ENCODE data around the gene SCN8A. TPM values are rescaled to one million over a fixed set of nuclear protein-coding genes. Genes with fewer than 3 reads are reported as not detected.

The SCN8A gene
- total RNA-seq, 1 experiment from 2014 or later, result 6.4 TPM

- peak; percentile 34 for DNase-seq (ENCODE audit: low read depth)
Observed at GRCh38 chr12:51832354-51833107, 241.5 kb downstream of the SCN8A start.

- DNase-seq (ENCODE audit: low read depth), result no peak
Observed at GRCh38 chr12:51833448-51834227, 242.6 kb downstream of the SCN8A start.

GRCh38 chr12:51834411-51834810 lies 243.4 kb downstream of the SCN8A start:
- DNase-seq (ENCODE audit: low read depth), result no peak

- peak; percentile 48 for DNase-seq (ENCODE audit: low read depth)
Observed at GRCh38 chr12:51836041-51836826, 245.2 kb downstream of the SCN8A start.

- DNase-seq (ENCODE audit: low read depth), result no peak
Observed at GRCh38 chr12:51836827-51837173, 245.8 kb downstream of the SCN8A start.

GRCh38 chr12:51837286-51837685 lies 246.3 kb downstream of the SCN8A start:
- no peak for DNase-seq (ENCODE audit: low read depth)

GRCh38 chr12:51838036-51838435 lies 247.0 kb downstream of the SCN8A start:
- no peak for DNase-seq (ENCODE audit: low read depth)

GRCh38 chr12:51838762-51839161 lies 247.7 kb downstream of the SCN8A start:
- DNase-seq (ENCODE audit: low read depth), result peak; percentile 23

GRCh38 chr12:51839310-51839947 lies 248.4 kb downstream of the SCN8A start:
- DNase-seq (ENCODE audit: low read depth), result peak; percentile 59

GRCh38 chr12:51840966-51841365 lies 249.9 kb downstream of the SCN8A start:
- no peak for DNase-seq (ENCODE audit: low read depth)

GRCh38 chr12:51841727-51842126 lies 250.7 kb downstream of the SCN8A start:
- no peak for DNase-seq (ENCODE audit: low read depth)

GRCh38 chr12:51844854-51845253 lies 253.8 kb downstream of the SCN8A start:
- no peak for DNase-seq (ENCODE audit: low read depth)

GRCh38 chr12:51845482-51845881 lies 254.4 kb downstream of the SCN8A start:
- DNase-seq (ENCODE audit: low read depth), result no peak

- DNase-seq (ENCODE audit: low read depth), result no peak
Observed at GRCh38 chr12:51846271-51846691, 255.2 kb downstream of the SCN8A start.

GRCh38 chr12:51846911-51847642 lies 256.0 kb downstream of the SCN8A start:
- peak; percentile 42 for DNase-seq (ENCODE audit: low read depth)

- no peak for DNase-seq (ENCODE audit: low read depth)
Observed at GRCh38 chr12:51847643-51848325, 256.8 kb downstream of the SCN8A start.

GRCh38 chr12:51848326-51848727 lies 257.3 kb downstream of the SCN8A start, which contains the start of gene FIGNL2:
TSS of gene FIGNL2 (minus strand) at chr12:51848718. CDS start at chr12:51822413, 26,305 bp downstream.
- DNase-seq (ENCODE audit: low read depth), result no peak

GRCh38 chr12:51848841-51849735 lies 258.1 kb downstream of the SCN8A start:
- DNase-seq (ENCODE audit: low read depth), result no peak

All from M059J (cell line).